Activated T-cell treated with anti-CD3 and anti-CD28 coated beads, Interleukin-2, amount 50 U/mL, for 4 hours (primary cell): ENCODE data around the gene ZC2HC1B. TPM values are rescaled to one million over a fixed set of nuclear protein-coding genes. Genes with fewer than 3 reads are reported as not detected.
"Not testable (repeated sequence)": the region's sequence is repeated elsewhere in the genome, so short reads cannot be mapped to it uniquely, and the experiment has no call there.

Experiments used
- ATAC-seq, 2 donors: fragments of 200-7000 bp; cut with Tn5 transposase; one replicate each; pipeline ENCODE4 v1.10.0; 2021
- DNase-seq: peaks from one replicate; pipeline ENCODE4 v3.0.0-alpha.2; 2020
- H3K27me3 Mint-ChIP-seq: one replicate; pipeline ENCODE4 v1.8.0; 2021; ENCODE audit warnings: low read depth, mixed read lengths
- H3K36me3 Mint-ChIP-seq: one replicate; pipeline ENCODE4 v1.8.0; 2022; ENCODE audit warnings: mixed read lengths; ENCODE audit not compliant: insufficient read depth
- H3K4me1 Mint-ChIP-seq: one replicate; pipeline ENCODE4 v1.8.0; 2021; ENCODE audit warnings: low read depth, mixed read lengths
- H3K4me3 Mint-ChIP-seq: one replicate; pipeline ENCODE4 v1.8.0; 2021; ENCODE audit warnings: mild to moderate bottlenecking, moderate library complexity, mixed read lengths
- H3K9me3 Mint-ChIP-seq: one replicate; pipeline ENCODE4 v1.8.0; 2021; ENCODE audit warnings: mixed read lengths
- total RNA-seq, 3 donors: library from RNA; stranded (reverse); gene quantifications; one replicate each; pipeline ENCODE4 v1.2.1, GENCODE V29; 2021

ZC2HC1B gene
- total RNA-seq, 3 donors from 2014 or later: not detected

DNA sequence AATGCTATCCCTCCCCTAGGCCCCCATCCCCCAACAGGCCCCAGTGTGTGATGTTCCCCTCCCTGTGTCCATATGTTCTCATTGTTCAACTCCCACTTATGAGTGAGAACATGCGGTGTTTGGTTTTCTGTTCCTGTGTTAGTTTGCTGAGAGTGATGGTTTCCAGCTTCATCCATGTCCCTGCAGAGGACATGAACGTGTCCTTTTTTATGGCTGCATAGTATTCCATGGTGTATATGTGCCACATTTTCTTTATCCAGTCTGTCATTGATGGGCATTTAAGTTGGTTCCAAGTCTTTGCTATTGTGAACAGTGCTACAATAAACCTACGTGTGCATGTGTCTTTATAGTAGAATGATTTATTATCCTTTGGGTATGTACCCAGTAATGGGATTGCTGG, 12.6 kb upstream of the ZC2HC1B start:
- peaks cover 90% of the 10 kb centered on the region for H3K36me3 Mint-ChIP-seq
- peaks cover 11% of the 10 kb centered on the region for H3K9me3 Mint-ChIP-seq
- H3K4me3 Mint-ChIP-seq, ATAC-seq, H3K27me3 Mint-ChIP-seq, DNase-seq: not testable (repeated sequence)
- H3K4me1 Mint-ChIP-seq: peaks cover 34% of the 10 kb centered on the region

DNA sequence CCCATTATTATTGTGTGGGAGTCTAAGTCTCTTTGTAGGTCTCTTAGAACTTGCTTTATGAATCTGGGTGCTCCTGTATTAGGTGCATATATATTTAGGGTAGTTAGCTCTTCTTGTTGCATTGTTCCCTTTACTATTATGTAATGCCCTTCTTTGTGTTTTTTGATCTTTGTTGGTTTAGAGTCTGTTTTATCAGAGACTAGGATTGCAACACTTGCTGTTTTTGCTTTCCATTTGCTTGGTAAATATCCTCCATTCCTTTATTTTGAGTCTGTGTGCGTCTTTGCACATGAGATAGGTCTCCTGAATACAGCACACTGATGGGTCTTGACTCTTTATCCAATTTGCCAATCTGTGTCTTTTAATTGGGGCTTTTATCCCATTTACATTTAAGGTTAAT, 9.2 kb upstream of the ZC2HC1B start:
- not testable (repeated sequence) for H3K27me3 Mint-ChIP-seq, H3K4me3 Mint-ChIP-seq, ATAC-seq, DNase-seq
- Mint-ChIP-seq H3K4me1 (peaks cover 32% of the 10 kb centered on the region), H3K36me3 (peaks cover 92% of the 10 kb centered on the region), H3K9me3 (peaks cover 11% of the 10 kb centered on the region)

DNA sequence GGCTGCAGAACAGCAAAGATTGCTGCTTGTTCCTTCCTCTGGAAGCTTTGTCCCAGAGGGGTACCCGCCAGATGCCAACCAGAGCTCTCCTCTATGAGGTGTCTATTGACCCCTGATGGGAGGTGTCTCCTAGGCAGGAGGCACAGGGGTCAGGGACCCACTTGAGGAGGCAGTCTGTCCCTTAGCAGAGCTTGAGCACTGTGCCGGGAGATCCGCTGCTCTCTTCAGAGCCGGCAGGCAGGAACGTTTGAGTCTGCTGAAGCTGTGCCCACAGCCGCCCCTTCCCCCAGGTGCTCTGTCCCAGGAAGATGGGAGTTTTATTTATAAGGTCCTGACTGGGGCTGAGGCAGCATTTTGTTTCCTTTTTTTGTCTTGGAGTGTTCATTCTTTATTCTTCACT, 7.5 kb upstream of the ZC2HC1B start:
- H3K36me3 Mint-ChIP-seq: peaks cover 86% of the 10 kb centered on the region
- not testable (repeated sequence) for H3K4me3 Mint-ChIP-seq, ATAC-seq, H3K27me3 Mint-ChIP-seq, DNase-seq
- H3K9me3 Mint-ChIP-seq: peaks cover 11% of the 10 kb centered on the region
- peaks cover 31% of the 10 kb centered on the region for H3K4me1 Mint-ChIP-seq

DNA sequence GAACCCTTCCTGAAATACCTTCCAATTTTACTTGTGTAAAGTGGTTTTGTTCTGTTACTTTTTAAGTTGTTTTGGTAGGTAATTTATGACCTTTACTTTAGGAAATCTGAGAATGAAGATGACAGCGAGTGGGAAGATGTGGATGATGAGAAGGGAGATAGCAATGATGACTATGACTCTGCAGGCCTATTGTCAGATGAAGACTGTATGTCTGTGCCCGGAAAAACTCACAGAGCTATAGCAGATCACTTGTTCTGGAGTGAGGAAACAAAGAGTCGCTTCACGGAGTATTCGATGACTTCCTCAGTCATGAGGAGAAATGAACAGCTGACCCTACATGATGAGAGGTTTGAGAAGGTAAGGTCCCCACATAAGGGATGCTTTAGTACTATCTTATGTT, 6.6 kb upstream of the ZC2HC1B start:
- ATAC-seq (peak in 1 of 2 donors; percentile 51), DNase-seq (no peak)
- H3K9me3 Mint-ChIP-seq: peaks cover 11% of the 10 kb centered on the region
- H3K4me1 Mint-ChIP-seq: peaks cover 26% of the 10 kb centered on the region
- H3K36me3 Mint-ChIP-seq: peaks cover 80% of the 10 kb centered on the region
- H3K4me3 Mint-ChIP-seq: no peak overlapping the region
- no peaks in the 10 kb centered on the region for H3K27me3 Mint-ChIP-seq

DNA sequence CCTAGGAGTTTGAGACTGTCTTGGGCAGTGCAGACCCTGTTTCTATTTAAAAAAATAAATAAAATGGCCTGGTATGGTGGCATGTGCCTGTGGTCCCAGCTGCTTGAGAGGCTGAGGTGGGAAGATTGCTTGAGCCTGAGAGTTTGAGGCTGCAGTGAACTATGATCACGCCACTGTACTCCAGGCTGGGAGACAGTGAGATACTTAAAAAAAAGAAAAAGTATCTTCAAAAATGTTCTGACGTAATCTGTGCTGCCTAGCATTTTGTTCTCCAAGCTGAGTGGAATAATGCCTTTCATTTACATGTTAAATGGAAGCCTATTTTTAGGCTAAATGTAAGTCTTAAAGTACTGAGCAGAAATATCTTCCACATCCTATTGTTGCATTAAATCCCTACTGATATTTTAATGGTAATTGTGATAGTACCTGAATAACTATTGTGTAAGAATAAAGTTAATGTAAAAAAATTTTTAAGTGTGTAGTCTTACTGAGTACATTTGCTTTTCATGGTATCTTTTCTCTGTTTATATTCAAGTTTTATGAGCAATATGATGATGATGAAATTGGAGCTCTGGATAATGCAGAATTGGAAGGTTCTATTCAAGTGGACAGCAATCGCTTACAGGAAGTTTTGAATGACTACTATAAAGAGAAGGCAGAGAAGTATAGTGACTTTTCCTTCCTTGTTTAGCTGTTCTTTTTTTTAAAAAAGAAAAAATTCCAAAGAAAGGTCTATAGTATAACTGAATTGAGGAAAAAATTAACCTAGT, 4.2 kb upstream of the ZC2HC1B start:
- Mint-ChIP-seq H3K36me3 (peaks cover 73% of the 10 kb centered on the region), H3K4me3 (no peak overlapping the region), H3K9me3 (peaks cover 8% of the 10 kb centered on the region), H3K27me3 (no peaks in the 10 kb centered on the region), H3K4me1 (peaks cover 4% of the 10 kb centered on the region)
- ATAC-seq (no peak), DNase-seq (no peak)

DNA sequence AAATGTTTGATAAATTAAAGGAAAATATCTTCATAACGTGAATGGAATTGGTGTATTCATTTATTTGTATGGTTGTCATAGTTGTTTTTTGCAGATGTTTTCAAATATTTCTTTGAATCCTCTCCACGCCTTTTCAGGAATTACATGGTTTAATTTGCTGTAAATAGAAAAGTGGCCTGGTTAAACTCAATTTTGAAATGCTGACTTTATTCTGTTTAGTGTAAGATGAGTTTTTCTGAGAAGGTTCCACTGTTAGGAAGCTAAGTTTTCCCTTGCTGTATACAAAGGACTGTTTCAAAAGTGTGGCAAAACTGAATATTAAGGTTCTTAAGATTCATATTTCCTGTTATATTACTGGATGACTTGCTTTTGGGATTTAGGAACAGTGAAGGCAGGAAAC, 503 bp upstream of the ZC2HC1B start:
- peaks cover 4% of the 10 kb centered on the region for H3K9me3 Mint-ChIP-seq
- ATAC-seq (no peak), DNase-seq (no peak)
- H3K27me3 Mint-ChIP-seq: no peaks in the 10 kb centered on the region
- peaks cover 53% of the 10 kb centered on the region for H3K36me3 Mint-ChIP-seq
- H3K4me3 Mint-ChIP-seq: no peak overlapping the region
- H3K4me1 Mint-ChIP-seq: no peaks in the 10 kb centered on the region

DNA sequence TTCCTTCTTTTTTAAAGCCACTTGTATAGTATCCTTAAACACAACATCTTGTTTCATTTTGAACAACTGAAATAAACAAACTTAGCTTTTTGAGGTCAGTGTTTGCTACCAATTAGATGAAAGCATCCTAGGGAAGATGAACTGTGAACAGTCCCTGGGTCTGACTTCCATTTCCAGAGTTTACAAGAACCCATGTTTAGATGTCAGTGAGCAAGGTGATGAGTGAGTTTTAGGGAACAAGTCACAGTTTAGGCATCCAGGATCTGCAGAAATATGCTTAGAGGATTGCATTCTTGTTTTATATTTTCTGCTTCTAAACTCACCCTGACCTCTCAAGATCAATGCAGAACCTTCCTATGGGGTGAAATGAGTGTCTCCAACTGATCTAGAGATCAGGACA, 3.0 kb downstream of the ZC2HC1B start:
- Mint-ChIP-seq H3K36me3 (peaks cover 32% of the 10 kb centered on the region), H3K4me3 (no peak overlapping the region), H3K27me3 (no peaks in the 10 kb centered on the region), H3K9me3 (peaks cover 4% of the 10 kb centered on the region), H3K4me1 (no peaks in the 10 kb centered on the region)
- no peak for DNase-seq
- ATAC-seq: no peak

DNA sequence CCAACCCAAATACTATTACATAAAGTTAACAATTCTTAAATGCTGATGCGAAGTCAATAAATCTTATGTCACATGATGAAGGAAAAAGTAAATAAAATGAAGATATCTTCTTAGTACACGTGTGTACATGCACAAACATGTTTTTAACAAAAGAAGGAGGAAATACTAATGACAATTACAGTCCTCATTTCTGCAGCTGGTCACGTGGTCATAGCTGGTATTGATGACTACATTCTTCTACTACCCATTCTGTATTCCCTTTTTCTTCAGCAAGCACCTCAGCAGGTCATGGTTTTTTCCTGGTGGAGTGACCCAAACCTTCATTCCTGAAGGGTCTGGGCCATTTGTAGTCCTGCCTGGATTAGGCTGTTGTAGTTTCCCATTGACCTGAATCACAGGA, 4.5 kb downstream of the ZC2HC1B start:
- not testable (repeated sequence) for ATAC-seq, DNase-seq, H3K4me3 Mint-ChIP-seq, H3K9me3 Mint-ChIP-seq, H3K4me1 Mint-ChIP-seq, H3K27me3 Mint-ChIP-seq
- H3K36me3 Mint-ChIP-seq: peaks cover 23% of the 10 kb centered on the region

DNA sequence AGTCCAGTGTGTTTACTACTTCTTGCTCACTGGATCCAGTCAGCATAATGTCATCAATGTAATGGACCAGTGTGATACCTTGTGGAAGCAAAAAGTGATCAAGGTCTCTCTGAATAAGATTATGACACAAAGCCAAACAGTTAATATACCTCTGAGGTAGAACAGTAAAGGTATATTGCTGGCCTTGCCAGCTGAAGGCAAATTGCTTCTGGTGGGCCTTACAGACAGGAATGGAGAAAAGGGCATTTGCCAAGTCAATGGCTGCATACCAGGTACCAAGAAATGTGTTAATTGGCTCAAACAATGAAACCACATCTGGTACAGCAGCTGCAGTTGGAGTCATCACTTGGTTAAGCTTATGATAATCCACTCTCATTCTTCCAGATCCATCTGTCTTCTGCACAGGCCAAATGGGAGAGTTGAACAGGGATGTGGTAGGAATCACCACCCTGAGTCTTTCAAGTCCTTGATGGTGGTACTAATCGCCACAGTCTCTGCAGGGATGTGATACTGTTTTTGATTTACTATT, 7.0 kb downstream of the ZC2HC1B start:
- not testable (repeated sequence) for H3K27me3 Mint-ChIP-seq, H3K36me3 Mint-ChIP-seq, H3K4me3 Mint-ChIP-seq, H3K4me1 Mint-ChIP-seq, ATAC-seq, DNase-seq
- peaks cover 17% of the 10 kb centered on the region for H3K9me3 Mint-ChIP-seq

DNA sequence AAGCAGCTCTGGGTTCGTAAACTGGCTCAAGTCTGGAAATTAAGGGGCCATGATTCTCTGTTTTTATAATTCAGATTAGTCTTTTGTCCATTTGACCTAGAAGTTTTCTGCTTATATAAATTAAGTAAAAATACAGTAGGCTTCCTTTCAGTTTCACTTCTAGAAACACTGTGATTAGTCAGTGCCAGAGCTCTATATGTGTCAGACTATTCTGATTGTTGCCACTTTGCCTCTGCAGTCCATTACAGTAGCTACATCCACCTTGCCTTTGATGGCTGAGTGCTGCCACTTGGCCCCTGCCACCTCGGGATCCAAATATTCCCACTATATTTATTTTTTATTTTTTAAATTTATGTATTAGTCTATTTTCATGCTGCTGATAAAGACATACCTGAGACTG, 7.9 kb downstream of the ZC2HC1B start:
- H3K36me3 Mint-ChIP-seq: peaks cover 4% of the 10 kb centered on the region
- no peaks in the 10 kb centered on the region for H3K27me3 Mint-ChIP-seq
- peaks cover 14% of the 10 kb centered on the region for H3K9me3 Mint-ChIP-seq
- DNase-seq: no peak
- peaks cover 5% of the 10 kb centered on the region for H3K4me1 Mint-ChIP-seq
- no peak overlapping the region for H3K4me3 Mint-ChIP-seq
- peak; percentile 80 to 91 for ATAC-seq

DNA sequence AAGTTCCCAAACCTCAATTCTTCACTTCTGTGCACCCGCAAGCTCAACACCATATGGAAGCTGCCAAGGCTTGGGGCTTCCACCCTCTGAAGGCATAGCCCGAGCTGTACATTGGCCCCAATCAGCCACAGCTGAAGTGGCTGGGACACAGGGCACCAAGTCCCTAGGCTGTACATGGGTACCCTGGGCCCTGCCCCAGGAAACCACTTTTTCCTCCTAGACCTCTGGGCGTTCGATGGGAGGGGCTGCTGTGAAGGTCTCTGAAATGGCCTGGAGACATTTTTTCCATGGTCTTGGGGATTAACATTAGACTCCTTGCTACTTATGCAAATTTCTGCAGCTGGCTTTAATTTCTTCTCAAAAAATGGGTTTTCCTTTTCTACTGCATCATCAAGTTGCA, 9.3 kb downstream of the ZC2HC1B start:
- DNase-seq, H3K4me3 Mint-ChIP-seq, H3K36me3 Mint-ChIP-seq, H3K4me1 Mint-ChIP-seq, ATAC-seq, H3K27me3 Mint-ChIP-seq: not testable (repeated sequence)
- peaks cover 16% of the 10 kb centered on the region for H3K9me3 Mint-ChIP-seq

DNA sequence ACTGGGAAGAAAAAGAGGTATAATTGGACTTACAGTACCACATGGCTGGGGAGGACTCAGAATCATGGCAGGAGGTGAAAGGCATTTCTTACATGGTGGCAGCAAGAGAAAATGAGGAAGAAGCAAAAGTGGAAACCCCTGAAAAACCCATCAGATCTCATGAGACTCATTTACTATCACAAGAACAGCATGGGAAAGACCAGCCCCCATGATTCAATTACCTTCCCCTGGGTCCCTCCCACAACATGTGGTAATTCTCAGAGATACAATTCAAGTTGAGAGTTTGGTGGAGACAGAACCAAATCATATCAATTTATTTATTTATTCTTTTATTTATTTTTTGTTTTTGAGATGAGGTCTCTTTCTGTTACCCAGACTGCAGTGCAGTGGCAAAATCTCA, 10.2 kb downstream of the ZC2HC1B start:
- not testable (repeated sequence) for H3K4me3 Mint-ChIP-seq, H3K36me3 Mint-ChIP-seq, DNase-seq, H3K27me3 Mint-ChIP-seq, H3K4me1 Mint-ChIP-seq, ATAC-seq
- H3K9me3 Mint-ChIP-seq: peaks cover 20% of the 10 kb centered on the region

DNA sequence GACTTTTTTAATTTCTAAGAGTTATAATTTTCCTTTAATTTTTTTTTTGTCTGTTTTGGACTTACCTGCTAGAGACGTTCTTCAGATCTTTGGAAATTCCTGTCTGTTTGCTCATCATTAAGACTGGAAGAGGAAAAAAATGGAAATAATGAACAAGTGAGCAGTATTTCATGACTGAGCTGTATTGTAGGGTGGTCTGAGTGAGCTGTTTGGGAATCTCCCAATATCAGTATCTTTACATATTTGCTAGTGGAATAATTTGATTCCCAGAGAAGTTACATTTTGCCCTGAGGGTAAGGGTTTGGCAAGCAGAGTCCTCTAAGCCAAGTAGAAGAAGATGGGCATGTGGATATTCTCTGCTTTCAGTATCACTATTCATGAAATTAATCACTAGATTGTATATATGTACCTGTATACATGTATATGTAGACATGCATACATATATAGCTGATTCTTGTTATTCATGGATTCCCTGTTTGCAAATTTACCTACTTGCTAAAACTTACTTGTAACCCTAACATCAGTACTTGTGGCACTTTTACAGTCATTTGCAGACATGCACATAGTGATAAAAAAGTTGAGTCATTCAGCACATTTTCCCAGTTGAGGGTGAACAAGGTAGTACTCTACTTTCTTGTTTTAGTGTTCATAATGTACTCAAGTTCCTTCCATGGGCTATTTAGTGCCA, 13.5 kb downstream of the ZC2HC1B start:
- H3K27me3 Mint-ChIP-seq: no peaks in the 10 kb centered on the region
- peak; percentile 43 to 63 for ATAC-seq
- H3K9me3 Mint-ChIP-seq: peaks cover 20% of the 10 kb centered on the region
- DNase-seq: no peak
- peaks cover 2% of the 10 kb centered on the region for H3K4me1 Mint-ChIP-seq
- H3K36me3 Mint-ChIP-seq: no peaks in the 10 kb centered on the region
- no peak overlapping the region for H3K4me3 Mint-ChIP-seq

DNA sequence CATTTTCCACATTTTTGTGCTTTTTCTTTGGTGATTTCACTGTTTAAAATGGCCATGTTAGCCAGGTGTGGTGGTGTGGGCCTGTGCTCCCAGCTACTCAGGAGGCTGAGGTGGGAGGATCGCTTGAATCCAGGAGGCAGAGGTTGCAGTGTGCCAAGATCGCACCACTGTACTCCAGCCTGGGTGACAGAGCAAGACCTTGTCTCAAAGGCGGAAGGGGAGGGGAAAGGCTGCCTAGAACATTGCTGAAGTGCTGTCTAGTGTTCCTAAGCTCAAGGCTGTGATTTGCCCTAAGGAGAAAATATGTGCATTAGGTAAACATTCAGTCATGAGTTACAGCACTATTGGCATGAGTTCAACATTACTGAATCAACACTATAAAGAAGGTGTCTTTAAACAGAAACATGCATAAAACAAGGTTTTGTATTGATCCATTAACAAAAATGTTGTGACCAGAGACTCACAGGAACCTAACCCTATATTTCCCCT, 14.0 kb downstream of the ZC2HC1B start:
- Mint-ChIP-seq H3K27me3 (no peaks in the 10 kb centered on the region), H3K9me3 (peaks cover 20% of the 10 kb centered on the region), H3K36me3 (no peaks in the 10 kb centered on the region), H3K4me3 (no peak overlapping the region), H3K4me1 (no peaks in the 10 kb centered on the region)
- DNase-seq (no peak), ATAC-seq (no peak)

DNA sequence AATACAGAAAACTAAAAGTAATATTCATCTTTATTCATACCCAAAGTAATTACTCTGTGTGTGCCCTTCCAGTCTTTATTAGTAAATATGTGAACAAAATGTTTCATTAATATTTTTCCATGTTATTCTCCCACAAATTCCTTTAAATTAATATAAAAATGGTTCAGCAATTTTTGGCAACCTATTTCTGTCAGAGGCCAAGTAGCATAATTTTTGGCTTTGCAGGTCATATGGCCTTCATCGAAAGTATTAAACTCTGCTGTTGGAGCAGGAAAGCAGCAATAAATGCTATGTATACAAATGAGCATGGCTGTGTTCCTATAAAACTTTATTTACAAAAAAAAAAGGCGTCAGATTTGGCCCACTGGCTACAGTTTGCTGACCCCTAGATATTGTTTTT, 16.1 kb downstream of the ZC2HC1B start:
- ATAC-seq: no peak
- Mint-ChIP-seq H3K36me3 (no peaks in the 10 kb centered on the region), H3K9me3 (peaks cover 16% of the 10 kb centered on the region), H3K4me1 (no peaks in the 10 kb centered on the region), H3K4me3 (no peak overlapping the region), H3K27me3 (no peaks in the 10 kb centered on the region)
- DNase-seq: no peak
